ENCODE measurements around the gene CACNA1C. TPM values are rescaled to one million over a fixed set of nuclear protein-coding genes. Genes with fewer than 3 reads are reported as not detected.

The CACNA1C gene
- total RNA-seq, 1 donor from 2014 or later: 0.02 TPM

GRCh38 chr12:2547273-2548044 lies 494.7 kb downstream of the CACNA1C start:
- ChIA-PET CTCF (no interaction called here), POLR2A (no interaction called here)
- Mint-ChIP-seq H3K36me3 (ENCODE audit: low read depth) (no peaks in the 10 kb centered on the region), H3K9me3 (no peaks in the 10 kb centered on the region), H3K4me3 (no peak overlapping the region), H3K4me1 (no peaks in the 10 kb centered on the region), H3K27me3 (peaks cover 3% of the 10 kb centered on the region), H3K27ac (no peak overlapping the region)
- DNase-seq: no peak
- intact Hi-C loops (cut with micrococcal nuclease): no loop called here
- TF ChIP-seq, protein P1, sequence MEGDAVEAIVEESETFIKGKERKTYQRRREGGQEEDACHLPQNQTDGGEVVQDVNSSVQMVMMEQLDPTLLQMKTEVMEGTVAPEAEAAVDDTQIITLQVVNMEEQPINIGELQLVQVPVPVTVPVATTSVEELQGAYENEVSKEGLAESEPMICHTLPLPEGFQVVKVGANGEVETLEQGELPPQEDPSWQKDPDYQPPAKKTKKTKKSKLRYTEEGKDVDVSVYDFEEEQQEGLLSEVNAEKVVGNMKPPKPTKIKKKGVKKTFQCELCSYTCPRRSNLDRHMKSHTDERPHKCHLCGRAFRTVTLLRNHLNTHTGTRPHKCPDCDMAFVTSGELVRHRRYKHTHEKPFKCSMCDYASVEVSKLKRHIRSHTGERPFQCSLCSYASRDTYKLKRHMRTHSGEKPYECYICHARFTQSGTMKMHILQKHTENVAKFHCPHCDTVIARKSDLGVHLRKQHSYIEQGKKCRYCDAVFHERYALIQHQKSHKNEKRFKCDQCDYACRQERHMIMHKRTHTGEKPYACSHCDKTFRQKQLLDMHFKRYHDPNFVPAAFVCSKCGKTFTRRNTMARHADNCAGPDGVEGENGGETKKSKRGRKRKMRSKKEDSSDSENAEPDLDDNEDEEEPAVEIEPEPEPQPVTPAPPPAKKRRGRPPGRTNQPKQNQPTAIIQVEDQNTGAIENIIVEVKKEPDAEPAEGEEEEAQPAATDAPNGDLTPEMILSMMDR (IDR thresholded peaks at IDR 0.05): no peak
- no peak for ATAC-seq (ENCODE audit: low read depth)

DNA sequence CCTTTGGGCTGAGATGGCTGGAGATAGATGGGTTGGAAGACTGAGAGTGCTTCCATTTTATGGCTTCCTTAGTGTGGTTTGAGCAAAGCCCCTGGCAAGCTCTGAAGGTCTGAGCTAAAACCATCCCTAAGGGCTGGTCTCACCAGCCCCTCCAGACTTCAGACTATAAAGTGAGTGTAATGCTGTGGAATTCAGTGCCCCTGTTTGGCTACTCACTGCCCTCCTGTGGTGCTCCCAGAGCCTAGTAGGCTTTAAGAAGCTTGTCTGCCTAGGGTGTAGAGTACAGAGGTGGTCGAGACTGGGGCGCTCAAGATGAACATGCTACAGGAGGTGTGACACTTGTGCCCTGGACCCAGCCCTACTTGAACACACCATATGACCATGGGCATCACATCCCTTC lies 495.3 kb downstream of the CACNA1C start:
- Mint-ChIP-seq H3K4me1 (no peaks in the 10 kb centered on the region), H3K9me3 (no peaks in the 10 kb centered on the region), H3K27ac (no peak overlapping the region), H3K36me3 (ENCODE audit: low read depth) (no peaks in the 10 kb centered on the region), H3K4me3 (no peak overlapping the region), H3K27me3 (peaks cover 3% of the 10 kb centered on the region)
- POLR2A ChIA-PET: no interaction called here
- CTCF ChIA-PET: no interaction called here
- DNase-seq: no peak
- no peak for ATAC-seq (ENCODE audit: low read depth)
- TF ChIP-seq, protein P1 (IDR thresholded peaks at IDR 0.05): no peak
- intact Hi-C loops (cut with micrococcal nuclease): no loop called here

GRCh38 chr12:2550561-2551411 lies 498.0 kb downstream of the CACNA1C start:
- intact Hi-C loops (cut with micrococcal nuclease): no loop called here
- no peaks in the 10 kb centered on the region for H3K36me3 Mint-ChIP-seq (ENCODE audit: low read depth)
- DNase-seq (no peak), ATAC-seq (ENCODE audit: low read depth) (no peak)
- peaks cover 3% of the 10 kb centered on the region for H3K27me3 Mint-ChIP-seq
- TF ChIP-seq, protein P1 (IDR thresholded peaks at IDR 0.05): no peak
- POLR2A ChIA-PET: no interaction called here
- H3K9me3 Mint-ChIP-seq: no peaks in the 10 kb centered on the region
- CTCF ChIA-PET: no interaction called here
- H3K4me3 Mint-ChIP-seq: no peak overlapping the region
- no peak overlapping the region for H3K27ac Mint-ChIP-seq
- H3K4me1 Mint-ChIP-seq: no peaks in the 10 kb centered on the region

DNA sequence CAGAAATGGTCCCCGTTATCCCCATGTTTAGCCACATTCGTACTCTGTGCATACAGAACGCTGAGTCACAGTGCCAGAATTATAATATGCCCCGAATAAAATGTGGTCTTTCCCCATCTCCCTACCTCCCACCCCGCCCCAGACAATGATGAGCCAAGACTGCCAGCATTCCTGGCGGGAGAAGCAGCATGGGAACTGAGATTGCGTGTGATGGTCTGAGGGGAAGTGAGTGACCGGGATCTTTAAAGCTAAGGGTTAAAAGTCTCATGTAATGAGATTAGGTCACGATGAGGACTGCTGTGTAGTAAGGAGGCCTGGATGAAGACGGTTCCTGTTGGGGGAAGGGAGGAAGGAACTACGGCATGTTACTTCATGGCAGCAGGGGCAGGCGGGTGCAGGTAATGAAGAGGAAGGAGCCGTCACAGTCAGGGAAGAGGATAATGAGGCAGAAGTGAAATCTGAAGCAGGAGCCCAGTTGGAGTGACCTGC lies 498.7 kb downstream of the CACNA1C start:
- Mint-ChIP-seq H3K36me3 (ENCODE audit: low read depth) (no peaks in the 10 kb centered on the region), H3K27me3 (peaks cover 3% of the 10 kb centered on the region), H3K4me1 (no peaks in the 10 kb centered on the region), H3K27ac (no peak overlapping the region), H3K4me3 (no peak overlapping the region), H3K9me3 (no peaks in the 10 kb centered on the region)
- ATAC-seq (ENCODE audit: low read depth) (no peak), DNase-seq (no peak)
- ChIA-PET CTCF (no interaction called here), POLR2A (no interaction called here)
- TF ChIP-seq, protein P1 (IDR thresholded peaks at IDR 0.05): no peak
- intact Hi-C loops (cut with micrococcal nuclease): no loop called here

Data from activated B cell treated with CpG ODN at 0.5 μM for 24 hours (primary cell).